ENCODE measurements around the gene CATSPERE.

CATSPERE gene

GRCh38 chr1:244435562-244436205 is 25.4 kb upstream of the CATSPERE start:
- H3K36me3 ChIP-seq = peaks cover 37% of the 10 kb centered on the region
- H3K27ac ChIP-seq = peak overlapping the region; percentile 58
- TF ChIP-seq, protein P1, sequence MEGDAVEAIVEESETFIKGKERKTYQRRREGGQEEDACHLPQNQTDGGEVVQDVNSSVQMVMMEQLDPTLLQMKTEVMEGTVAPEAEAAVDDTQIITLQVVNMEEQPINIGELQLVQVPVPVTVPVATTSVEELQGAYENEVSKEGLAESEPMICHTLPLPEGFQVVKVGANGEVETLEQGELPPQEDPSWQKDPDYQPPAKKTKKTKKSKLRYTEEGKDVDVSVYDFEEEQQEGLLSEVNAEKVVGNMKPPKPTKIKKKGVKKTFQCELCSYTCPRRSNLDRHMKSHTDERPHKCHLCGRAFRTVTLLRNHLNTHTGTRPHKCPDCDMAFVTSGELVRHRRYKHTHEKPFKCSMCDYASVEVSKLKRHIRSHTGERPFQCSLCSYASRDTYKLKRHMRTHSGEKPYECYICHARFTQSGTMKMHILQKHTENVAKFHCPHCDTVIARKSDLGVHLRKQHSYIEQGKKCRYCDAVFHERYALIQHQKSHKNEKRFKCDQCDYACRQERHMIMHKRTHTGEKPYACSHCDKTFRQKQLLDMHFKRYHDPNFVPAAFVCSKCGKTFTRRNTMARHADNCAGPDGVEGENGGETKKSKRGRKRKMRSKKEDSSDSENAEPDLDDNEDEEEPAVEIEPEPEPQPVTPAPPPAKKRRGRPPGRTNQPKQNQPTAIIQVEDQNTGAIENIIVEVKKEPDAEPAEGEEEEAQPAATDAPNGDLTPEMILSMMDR (IDR thresholded peaks at IDR 0.05) = no peak
- no peak overlapping the region for H3K4me3 ChIP-seq (ENCODE audit: low read depth in 1 of 2, low read length in 1 of 2)
- no peaks in the 10 kb centered on the region for H3K9me3 ChIP-seq
- H3K4me1 ChIP-seq (ENCODE audit: control insufficient read depth in 1 of 2, insufficient read depth in 1 of 2, low read depth in 1 of 2, low read length in 1 of 2) = peaks cover 7 to 18% of the 10 kb centered on the region in 2 experiments
- no peaks in the 10 kb centered on the region for H3K27me3 ChIP-seq

- Histone ChIP-seq H3K27ac (peak overlapping the region; percentile 58), H3K4me3 (ENCODE audit: low read depth in 1 of 2, low read length in 1 of 2) (no peak overlapping the region), H3K9me3 (no peaks in the 10 kb centered on the region), H3K27me3 (no peaks in the 10 kb centered on the region), H3K4me1 (ENCODE audit: control insufficient read depth in 1 of 2, insufficient read depth in 1 of 2, low read depth in 1 of 2, low read length in 1 of 2) (peaks cover 7 to 18% of the 10 kb centered on the region in 2 experiments), H3K36me3 (peaks cover 33% of the 10 kb centered on the region)
- TF ChIP-seq, protein P1 (IDR thresholded peaks at IDR 0.05) = no peak
These were observed 24.6 kb upstream of the CATSPERE start for GRCh38 chr1:244436336-244437085.

GRCh38 chr1:244437086-244437468 is 24.0 kb upstream of the CATSPERE start:
- TF ChIP-seq, protein P1 (IDR thresholded peaks at IDR 0.05) = no peak

DNA sequence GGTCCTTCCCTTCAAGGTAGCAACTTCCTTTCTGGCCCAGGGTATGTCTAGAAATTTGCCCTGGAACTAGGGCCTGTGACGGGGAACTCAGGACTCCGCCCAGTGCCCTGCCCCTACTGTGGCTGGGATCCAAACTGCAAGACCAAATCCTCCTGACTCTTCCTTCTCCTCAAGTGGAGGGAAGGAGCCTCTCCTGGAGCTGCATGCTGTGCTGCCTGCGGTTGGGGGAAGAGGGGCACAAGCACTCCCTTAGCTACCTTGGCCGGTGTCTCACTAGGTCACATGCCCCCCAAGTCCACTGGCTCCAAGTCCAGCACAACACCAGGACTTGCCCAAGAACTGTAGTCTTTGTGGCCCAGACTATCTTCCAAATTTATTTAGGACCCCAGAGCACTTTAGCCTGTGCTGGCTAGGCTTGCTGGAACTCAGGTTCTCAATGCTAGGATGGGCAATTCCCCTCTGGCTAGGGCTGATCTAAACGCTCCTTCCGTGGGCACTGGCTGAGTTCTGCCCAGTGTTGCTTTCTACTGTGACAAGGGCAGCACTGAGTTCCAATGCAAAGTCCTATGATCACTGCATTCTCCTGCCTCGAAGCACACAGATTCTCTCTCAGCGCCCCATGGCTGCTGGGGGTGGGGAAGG is 21.6 kb upstream of the CATSPERE start:
- Histone ChIP-seq H3K27ac (peak overlapping the region; percentile 65), H3K36me3 (peaks cover 18% of the 10 kb centered on the region), H3K4me1 (ENCODE audit: control insufficient read depth in 1 of 2, insufficient read depth in 1 of 2, low read depth in 1 of 2, low read length in 1 of 2) (peaks cover 7 to 24% of the 10 kb centered on the region in 2 experiments), H3K27me3 (no peaks in the 10 kb centered on the region), H3K4me3 (ENCODE audit: low read depth in 1 of 2, low read length in 1 of 2) (no peak overlapping the region), H3K9me3 (no peaks in the 10 kb centered on the region)
- TF ChIP-seq, protein P1 (IDR thresholded peaks at IDR 0.05) = no peak

More at GRCh38 chr1:244437086-244437468, 24.0 kb upstream of the CATSPERE start:
- Histone ChIP-seq H3K27me3 (no peaks in the 10 kb centered on the region), H3K9me3 (no peaks in the 10 kb centered on the region), H3K36me3 (peaks cover 28% of the 10 kb centered on the region), H3K27ac (no peak overlapping the region), H3K4me1 (ENCODE audit: control insufficient read depth in 1 of 2, insufficient read depth in 1 of 2, low read depth in 1 of 2, low read length in 1 of 2) (peaks cover 7 to 19% of the 10 kb centered on the region in 2 experiments), H3K4me3 (ENCODE audit: low read depth in 1 of 2, low read length in 1 of 2) (no peak overlapping the region)

DNA sequence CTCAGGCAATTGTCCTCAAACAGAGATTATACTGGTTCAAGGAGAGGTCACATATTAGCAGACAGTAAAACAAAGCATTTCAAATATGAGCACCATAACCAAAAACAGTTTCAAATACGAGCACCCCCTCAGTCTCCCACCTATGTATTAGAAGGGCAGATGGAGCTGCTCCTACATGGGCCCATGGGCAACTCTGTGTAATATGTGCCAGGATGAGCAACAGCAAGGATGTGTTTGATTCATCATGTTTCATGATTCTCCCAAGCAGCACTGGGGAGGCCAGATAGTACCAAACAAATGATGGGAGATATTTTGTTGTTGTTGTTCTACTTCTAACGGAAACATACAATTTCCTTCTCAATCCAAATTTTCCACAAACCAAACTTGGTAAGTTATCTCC is 18.2 kb upstream of the CATSPERE start:
- Histone ChIP-seq H3K9me3 (no peaks in the 10 kb centered on the region), H3K36me3 (no peaks in the 10 kb centered on the region), H3K27ac (peak overlapping the region; percentile 8), H3K4me1 (ENCODE audit: control insufficient read depth in 1 of 2, insufficient read depth in 1 of 2, low read depth in 1 of 2, low read length in 1 of 2) (peaks cover 39 to 56% of the 10 kb centered on the region in 2 experiments), H3K4me3 (ENCODE audit: low read depth in 1 of 2, low read length in 1 of 2) (no peak overlapping the region), H3K27me3 (no peaks in the 10 kb centered on the region)
- TF ChIP-seq, protein P1 (IDR thresholded peaks at IDR 0.05) = no peak
